HCT116 (cell line): ENCODE data around the gene RYR2. TPM values are rescaled to one million over a fixed set of nuclear protein-coding genes. Genes with fewer than 3 reads are reported as not detected.

Experiments used
- ATAC-seq: fragments of 200-7000 bp; cut with Tn5 transposase; 2 replicates; pipeline ENCODE4 v1.9.1; 2020; ENCODE audit warnings: mild to moderate bottlenecking, moderate library complexity
- BruUV-seq: library from RNA; stranded (reverse); fragments of 400-500 nt; replicated peaks from 2 replicates; lab custom pipeline; 2021; lab: Mats Ljungman, UMichigan
- CTCF ChIA-PET: fragments of 300-600 bp; sonication (Branson Sonifier 250); formaldehyde crosslinking; loops from one replicate; lab custom pipeline; 2021; ENCODE audit warnings: antibody characterized with exemption; lab: Charles Lee
- POLR2A ChIA-PET: fragments of 300-600, 350-600 bp; sonication (Branson Sonifier 250); formaldehyde crosslinking; loops from one replicate; lab custom pipeline; 2021; ENCODE audit warnings: antibody characterized with exemption; lab: Charles Lee
- RAD21 ChIA-PET, 2 experiments: fragments of 300-600 bp; sonication (Branson Sonifier 250); formaldehyde crosslinking; loops; one replicate each; lab custom pipeline; 2023; ENCODE audit warnings: low total read pairs in 2 of 2; ENCODE audit not compliant: uncharacterized antibody in 2 of 2, unreplicated experiment in 2 of 2, low non-redundant PET in 1 of 2; lab: Charles Lee
- DNase-seq: peaks from one replicate; pipeline ENCODE4 v3.0.0-alpha.2; 2010; ENCODE audit warnings: low read depth, low spot score
- H2AFZ ChIP-seq: fragments of 200-600 bp; shearing (Covaris generic), sonication (generic); 2 replicates; pipeline ENCODE4 v1.6.1; 2017; ENCODE audit warnings: low read depth, mixed run types, mixed read lengths, antibody characterized with exemption, low read length; ENCODE audit not compliant: poor library complexity, severe bottlenecking
- H3K27ac ChIP-seq: 2 replicates; pipeline ENCODE4 v1.5.1; 2012; ENCODE audit warnings: low read depth, low read length
- H3K27me3 ChIP-seq: fragments of 200-600 bp; sonication (generic); 2 replicates; pipeline ENCODE4 v1.6.1; 2016; ENCODE audit warnings: mixed run types, low read length, mixed read lengths; ENCODE audit not compliant: insufficient read depth
- H3K36me3 ChIP-seq, 2 experiments: fragments of 200-500 bp in 1 of 2; fragments of 200-600 bp in 1 of 2; sonication (Bioruptor generic) in 1 of 2; sonication (generic) in 1 of 2; 2 replicates each; pipeline versions ENCODE4 v1.5.1 to v1.6.1; 2014 to 2016; ENCODE audit warnings: low read length in 2 of 2, inconsistent platforms in 1 of 2, mixed read lengths in 1 of 2, mixed run types in 1 of 2; ENCODE audit not compliant: insufficient read depth in 2 of 2, control insufficient read depth in 1 of 2
- H3K4me1 ChIP-seq, 2 experiments: fragments of 200-600 bp in 1 of 2; sonication (generic) in 1 of 2; 2 replicates each; pipeline versions ENCODE4 v1.5.1 to v1.6.1; 2012 to 2017; ENCODE audit warnings: low read length in 2 of 2, inconsistent platforms in 1 of 2, mild to moderate bottlenecking in 1 of 2, mixed read lengths in 1 of 2, mixed run types in 1 of 2, moderate library complexity in 1 of 2; ENCODE audit not compliant: insufficient read depth in 2 of 2, control insufficient read depth in 1 of 2
- H3K4me2 ChIP-seq: fragments of 200-600 bp; sonication (generic); 2 replicates; pipeline ENCODE4 v1.6.1; 2017; ENCODE audit warnings: mixed run types, low read length, mixed read lengths
- H3K4me3 ChIP-seq, 2 experiments: fragments of 200-600 bp in 1 of 2; sonication (generic) in 1 of 2; replicated peaks in 1 of 2; 2 replicates each; pipeline ENCODE4 v1.5.1; 2011 to 2016; ENCODE audit warnings: low read length in 2 of 2, control low read depth in 1 of 2, low read depth in 1 of 2, mild to moderate bottlenecking in 1 of 2, mixed read lengths in 1 of 2, mixed run types in 1 of 2
- H3K79me2 ChIP-seq: fragments of 200-600 bp; sonication (generic); 2 replicates; pipeline ENCODE4 v1.6.1; 2017; ENCODE audit warnings: mild to moderate bottlenecking, mixed run types, low read length, moderate library complexity, mixed read lengths; ENCODE audit not compliant: insufficient read depth
- H3K9ac ChIP-seq: fragments of 200-600 bp; sonication (generic); 2 replicates; pipeline ENCODE4 v1.6.1; 2016; ENCODE audit warnings: low read length, mixed read lengths
- H3K9me2 ChIP-seq: fragments of 200-600 bp; sonication (generic), shearing (Covaris generic); 2 replicates; pipeline ENCODE4 v1.6.1; 2017; ENCODE audit warnings: mixed run types, mild to moderate bottlenecking, moderate library complexity; ENCODE audit not compliant: insufficient read depth
- H3K9me3 ChIP-seq, 2 experiments: fragments of 200-500 bp in 1 of 2; fragments of 200-600 bp in 1 of 2; sonication (Bioruptor generic) in 1 of 2; sonication (generic) in 1 of 2; 2 replicates each; pipeline ENCODE4 v1.6.1; 2014 to 2017; ENCODE audit warnings: low read length in 2 of 2, mixed read lengths in 2 of 2, inconsistent platforms in 1 of 2, low read depth in 1 of 2, mild to moderate bottlenecking in 1 of 2, mixed run types in 1 of 2, moderate library complexity in 1 of 2; ENCODE audit not compliant: control insufficient read depth in 1 of 2, insufficient read depth in 1 of 2
- H4K20me1 ChIP-seq: fragments of 200-600 bp; sonication (generic), shearing (Covaris generic); 2 replicates; pipeline ENCODE4 v1.6.1; 2017; ENCODE audit warnings: mixed run types, mild to moderate bottlenecking, moderate library complexity; ENCODE audit not compliant: insufficient read depth
- EGR1 ChIP-seq: IDR thresholded peaks from 2 replicates; pipeline ENCODE4 v1.6.1; 2012; ENCODE audit warnings: low read depth
- ELF1 ChIP-seq: IDR thresholded peaks from 2 replicates; pipeline ENCODE4 v1.6.1; 2012; ENCODE audit warnings: low read depth, borderline replicate concordance
- EZH2 ChIP-seq: fragments of 200-600 bp; sonication (generic); IDR thresholded peaks from 2 replicates; pipeline ENCODE4 v1.6.1; 2017; ENCODE audit warnings: antibody characterized with exemption, mixed run types
- EZH2phosphoT487 ChIP-seq: fragments of 200-600 bp; IDR thresholded peaks from 2 replicates; pipeline ENCODE4 v1.6.1; 2018; ENCODE audit warnings: antibody characterized with exemption, borderline replicate concordance
- RAD21 ChIP-seq: IDR thresholded peaks from 2 replicates; pipeline ENCODE4 v1.6.1; 2012; ENCODE audit warnings: low read depth, mild to moderate bottlenecking
- SIN3A ChIP-seq: IDR thresholded peaks from 2 replicates; pipeline ENCODE4 v1.6.1; 2012; ENCODE audit warnings: low read depth
- SP1 ChIP-seq: IDR thresholded peaks from 2 replicates; pipeline ENCODE4 v1.6.1; 2012; ENCODE audit warnings: low read depth
- SRF ChIP-seq: IDR thresholded peaks from 2 replicates; pipeline ENCODE4 v1.6.1; 2012; ENCODE audit warnings: low read depth
- TCF7L2 ChIP-seq: IDR thresholded peaks from 2 replicates; pipeline ENCODE4 v1.7.0; 2011; ENCODE audit warnings: borderline replicate concordance, inconsistent platforms; ENCODE audit not compliant: insufficient read depth, insufficient read length; ENCODE audit errors: extremely low read depth
- ZFX ChIP-seq: fragments of 450-650 bp; IDR thresholded peaks from 2 replicates; pipeline ENCODE4 v1.6.1; 2017
- intact Hi-C: fragments of 100-400 bp; cut with micrococcal nuclease; formaldehyde crosslinking; loops from 2 replicates; pipeline ENCODE4 v1.10.0; 2022
- total RNA-seq: library from RNA; stranded (reverse); gene quantifications from one replicate; pipeline ENCODE4 v1.2.1, GENCODE V29; 2021; ENCODE audit not compliant: unreplicated experiment

Gene RYR2
- total RNA-seq, 1 experiment from 2014 or later: 0.02 TPM

DNA sequence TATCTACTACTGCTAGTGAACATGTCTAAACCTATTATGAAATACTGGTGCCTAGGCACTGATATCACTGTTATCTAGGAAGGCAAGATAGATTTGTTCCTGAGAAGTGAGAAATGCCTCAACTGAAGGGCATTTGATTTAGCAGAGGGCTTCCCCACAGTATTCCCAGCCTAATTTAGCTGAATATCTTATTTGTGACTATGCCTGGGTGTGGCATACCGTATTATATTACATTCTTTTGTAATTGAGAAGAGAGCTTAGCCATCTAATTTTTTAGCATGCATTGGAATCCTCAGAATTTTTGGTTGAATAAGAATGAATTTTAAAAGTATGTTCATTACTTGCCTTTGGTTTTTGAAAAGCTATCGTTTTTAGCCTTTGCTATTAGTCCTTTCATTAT lies 749.6 kb downstream of the RYR2 start:
- Histone ChIP-seq H3K4me2 (no peak overlapping the region), H3K9ac (no peak overlapping the region), H3K9me3 (peaks cover 0 to 3% of the 10 kb centered on the region in 2 experiments; a peak in 2 of 4 replicates), H3K4me1 (no peaks in the 10 kb centered on the region), H2AFZ (no peak overlapping the region), H3K9me2 (no peaks in the 10 kb centered on the region), H3K27ac (no peak overlapping the region), H3K79me2 (no peaks in the 10 kb centered on the region), H3K36me3 (no peaks in the 10 kb centered on the region), H4K20me1 (no peaks in the 10 kb centered on the region), H3K4me3 (no peak overlapping the region), H3K27me3 (no peaks in the 10 kb centered on the region)
- ChIA-PET RAD21 (no interaction called here), POLR2A (no interaction called here), CTCF (no interaction called here)
- intact Hi-C loops: no loop called here
- no TSS peak for BruUV-seq
- TF ChIP-seq ELF1 (no peak), ZFX (no peak), EZH2phosphoT487 (no peak), TCF7L2 (no peak), EZH2 (no peak)
- ATAC-seq (no peak), DNase-seq (no peak)

- ChIA-PET CTCF (no interaction called here), RAD21 (no interaction called here), POLR2A (no interaction called here)
- Histone ChIP-seq H3K4me2 (no peak overlapping the region), H3K9me3 (peaks cover 0 to 3% of the 10 kb centered on the region in 2 experiments; a peak in 2 of 4 replicates), H3K79me2 (no peaks in the 10 kb centered on the region), H3K36me3 (no peaks in the 10 kb centered on the region), H3K9me2 (no peaks in the 10 kb centered on the region), H3K4me1 (no peaks in the 10 kb centered on the region), H3K27me3 (no peaks in the 10 kb centered on the region), H3K4me3 (no peak overlapping the region), H3K27ac (no peak overlapping the region), H4K20me1 (no peaks in the 10 kb centered on the region), H3K9ac (no peak overlapping the region), H2AFZ (no peak overlapping the region)
- intact Hi-C loops: no loop called here
- no peak for DNase-seq
- TF ChIP-seq RAD21: no peak
- TF ChIP-seq SP1: no peak
- no peak for TF ChIP-seq EGR1
- TF ChIP-seq ZFX: no peak
- TF ChIP-seq ELF1: no peak
- TF ChIP-seq SIN3A: no peak
- no peak for TF ChIP-seq SRF
- no peak for ATAC-seq
- no TSS peak for BruUV-seq
Observed at GRCh38 chr1:237792149-237792548, 750.2 kb downstream of the RYR2 start.
